GM18867 (cell line): ENCODE results near the gene MSANTD3.
"Not testable (repeated sequence)": the region's sequence is repeated elsewhere in the genome, so short reads cannot be mapped to it uniquely, and the experiment has no call there.

Source experiments
- ATAC-seq: cut with Tn5 transposase; IDR thresholded peaks from one replicate; pipeline ENCODE4 v1.9.1; 2021; ENCODE audit warnings: mild to moderate bottlenecking, moderate library complexity; ENCODE audit not compliant: unreplicated experiment

Gene MSANTD3

GRCh38 chr9:100428871-100429654 lies 2.1 kb downstream of the MSANTD3 start:
- ATAC-seq, result no peak

- ATAC-seq, result no peak
These were observed 3.5 kb downstream of the MSANTD3 start for GRCh38 chr9:100430286-100430940.

GRCh38 chr9:100431886-100432285 lies 4.9 kb downstream of the MSANTD3 start:
- ATAC-seq, result no peak

- no peak for ATAC-seq
These were observed 5.8 kb downstream of the MSANTD3 start for GRCh38 chr9:100432736-100433135.

- ATAC-seq, result no peak
These were observed 9.6 kb downstream of the MSANTD3 start for GRCh38 chr9:100436571-100436970.

GRCh38 chr9:100437860-100438805 lies 11.2 kb downstream of the MSANTD3 start:
- peak; percentile 68 for ATAC-seq

- ATAC-seq, result no peak
These were observed 13.1 kb downstream of the MSANTD3 start for GRCh38 chr9:100440071-100440470.

- not testable (repeated sequence) for ATAC-seq
These were observed 13.5 kb downstream of the MSANTD3 start for GRCh38 chr9:100440487-100440886.

GRCh38 chr9:100441911-100442361 lies 15.0 kb downstream of the MSANTD3 start:
- no peak for ATAC-seq

- no peak for ATAC-seq
These were observed 17.1 kb downstream of the MSANTD3 start for GRCh38 chr9:100443781-100444768.

- no peak for ATAC-seq
These were observed 18.4 kb downstream of the MSANTD3 start for GRCh38 chr9:100445161-100445902.

- ATAC-seq, result no peak
These were observed 19.1 kb downstream of the MSANTD3 start for GRCh38 chr9:100445903-100446549.

GRCh38 chr9:100447041-100447440 lies 20.1 kb downstream of the MSANTD3 start:
- ATAC-seq, result no peak

GRCh38 chr9:100448266-100448665 lies 21.3 kb downstream of the MSANTD3 start:
- no peak for ATAC-seq

GRCh38 chr9:100449420-100449819 lies 22.5 kb downstream of the MSANTD3 start:
- ATAC-seq, result peak; percentile 57

- no peak for ATAC-seq
These were observed 26.0 kb downstream of the MSANTD3 start for GRCh38 chr9:100452894-100453293.

- no peak for ATAC-seq
These were observed 28.5 kb downstream of the MSANTD3 start for GRCh38 chr9:100455470-100455869.

- ATAC-seq, result no peak
These were observed 30.6 kb downstream of the MSANTD3 start for GRCh38 chr9:100457517-100457916.

- no peak for ATAC-seq
These were observed 33.0 kb downstream of the MSANTD3 start for GRCh38 chr9:100459963-100460362.
